ENCODE results near the gene RELN.

The RELN gene

DNA sequence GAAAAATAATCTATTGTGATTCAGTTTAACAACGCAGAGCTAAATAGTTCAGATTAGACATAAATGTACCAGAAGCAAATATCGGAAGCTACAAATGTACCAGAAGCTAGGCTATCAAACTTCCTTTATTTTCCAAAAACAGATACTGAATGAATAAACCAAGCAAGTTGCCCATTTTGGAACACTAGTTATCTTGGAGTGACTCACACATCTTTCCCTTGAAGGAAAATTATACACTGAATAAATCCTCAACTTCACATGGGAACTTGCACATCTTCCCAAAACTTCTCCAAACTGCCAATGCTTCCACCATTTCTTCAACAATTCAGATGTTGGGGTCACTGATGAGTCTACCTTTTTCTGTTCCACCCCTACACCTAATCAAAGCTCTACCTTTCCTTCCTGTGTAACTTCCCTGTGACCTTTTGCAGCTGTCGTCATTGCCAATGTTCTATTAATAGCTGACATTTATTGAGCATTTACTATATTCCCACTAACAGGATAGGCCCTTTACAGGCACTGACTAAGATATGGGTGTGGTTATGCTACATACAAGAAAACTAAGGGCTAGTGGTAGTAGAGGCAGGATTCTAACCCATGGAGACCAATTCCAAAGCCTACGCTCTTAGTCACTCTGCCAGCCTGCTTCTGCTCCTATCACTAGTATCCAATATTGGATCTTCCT lies 22.7 kb downstream of the RELN start:
- no peak for DNase-seq (ENCODE audit: low spot score)
- H3K4me3 ChIP-seq, result no peak overlapping the region
- TF ChIP-seq, protein P1, sequence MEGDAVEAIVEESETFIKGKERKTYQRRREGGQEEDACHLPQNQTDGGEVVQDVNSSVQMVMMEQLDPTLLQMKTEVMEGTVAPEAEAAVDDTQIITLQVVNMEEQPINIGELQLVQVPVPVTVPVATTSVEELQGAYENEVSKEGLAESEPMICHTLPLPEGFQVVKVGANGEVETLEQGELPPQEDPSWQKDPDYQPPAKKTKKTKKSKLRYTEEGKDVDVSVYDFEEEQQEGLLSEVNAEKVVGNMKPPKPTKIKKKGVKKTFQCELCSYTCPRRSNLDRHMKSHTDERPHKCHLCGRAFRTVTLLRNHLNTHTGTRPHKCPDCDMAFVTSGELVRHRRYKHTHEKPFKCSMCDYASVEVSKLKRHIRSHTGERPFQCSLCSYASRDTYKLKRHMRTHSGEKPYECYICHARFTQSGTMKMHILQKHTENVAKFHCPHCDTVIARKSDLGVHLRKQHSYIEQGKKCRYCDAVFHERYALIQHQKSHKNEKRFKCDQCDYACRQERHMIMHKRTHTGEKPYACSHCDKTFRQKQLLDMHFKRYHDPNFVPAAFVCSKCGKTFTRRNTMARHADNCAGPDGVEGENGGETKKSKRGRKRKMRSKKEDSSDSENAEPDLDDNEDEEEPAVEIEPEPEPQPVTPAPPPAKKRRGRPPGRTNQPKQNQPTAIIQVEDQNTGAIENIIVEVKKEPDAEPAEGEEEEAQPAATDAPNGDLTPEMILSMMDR (IDR thresholded peaks at IDR 0.05), result no peak
- H3K27ac ChIP-seq, result no peak overlapping the region

GRCh38 chr7:103964269-103964668 lies 25.2 kb downstream of the RELN start:
- Histone ChIP-seq H3K4me3 (no peak overlapping the region), H3K27ac (no peak overlapping the region)
- TF ChIP-seq, protein P1 (IDR thresholded peaks at IDR 0.05), result no peak
- DNase-seq (ENCODE audit: low spot score), result no peak

DNA sequence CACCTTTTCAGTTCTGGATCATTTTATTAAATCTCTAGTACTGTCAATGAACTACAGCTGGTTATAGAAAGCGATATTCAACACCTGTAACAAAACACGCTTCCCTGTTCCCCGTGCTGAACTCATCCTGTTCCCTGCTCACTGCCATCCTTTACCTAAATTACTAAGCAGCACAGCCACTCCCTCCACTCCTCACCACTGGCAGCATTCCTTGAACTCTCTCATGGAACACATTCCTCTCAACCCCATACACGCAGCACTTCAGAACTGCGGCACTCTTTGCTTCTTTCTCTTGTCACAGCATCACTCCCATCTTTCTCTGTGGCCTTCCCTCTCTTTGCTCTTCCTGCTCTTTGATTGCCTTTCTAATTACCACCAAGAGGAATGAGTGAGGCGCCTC lies 27.4 kb downstream of the RELN start:
- no peak overlapping the region for H3K4me3 ChIP-seq
- DNase-seq (ENCODE audit: low spot score), result no peak
- no peak overlapping the region for H3K27ac ChIP-seq

DNA sequence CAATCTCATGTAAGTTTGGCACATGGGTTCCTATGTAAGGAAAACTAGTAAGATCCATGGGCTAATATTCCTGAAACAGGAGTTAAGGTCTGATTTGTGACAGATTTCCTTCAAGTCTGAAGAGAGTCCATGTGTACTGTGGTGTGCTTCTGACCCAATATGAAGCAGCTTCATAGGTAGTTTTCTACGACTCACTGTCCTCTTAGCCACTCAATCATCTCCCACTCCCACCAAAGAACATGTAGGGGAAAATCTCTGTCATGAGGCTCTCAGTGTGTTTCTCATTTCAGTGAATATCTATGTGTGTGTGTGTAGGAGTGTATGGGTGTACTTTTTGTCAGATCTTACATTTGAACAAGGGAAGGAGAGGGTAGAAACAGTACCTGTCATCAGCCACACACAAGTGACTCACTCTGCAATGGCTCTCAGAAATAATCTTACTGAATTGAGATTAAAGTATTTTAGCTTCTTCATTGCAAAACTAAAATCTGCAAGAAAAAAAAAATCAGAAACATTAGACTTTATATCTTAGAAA lies 31.1 kb downstream of the RELN start:
- TF ChIP-seq, protein P1 (IDR thresholded peaks at IDR 0.05), result no peak
- H3K27ac ChIP-seq, result no peak overlapping the region
- H3K4me3 ChIP-seq, result no peak overlapping the region
- no peak for DNase-seq (ENCODE audit: low spot score)

More for the DNA sequence above, 27.4 kb downstream of the RELN start:
- TF ChIP-seq, protein P1 (IDR thresholded peaks at IDR 0.05), result no peak

GRCh38 chr7:103955985-103956384 lies 33.5 kb downstream of the RELN start:
- Histone ChIP-seq H3K27ac (no peak overlapping the region), H3K4me3 (no peak overlapping the region)
- TF ChIP-seq, protein P1 (IDR thresholded peaks at IDR 0.05), result no peak
- no peak for DNase-seq (ENCODE audit: low spot score)

GRCh38 chr7:103952408-103952807 lies 37.0 kb downstream of the RELN start:
- Histone ChIP-seq H3K27ac (no peak overlapping the region), H3K4me3 (no peak overlapping the region)
- TF ChIP-seq, protein P1 (IDR thresholded peaks at IDR 0.05), result no peak
- DNase-seq (ENCODE audit: low spot score), result no peak

DNA sequence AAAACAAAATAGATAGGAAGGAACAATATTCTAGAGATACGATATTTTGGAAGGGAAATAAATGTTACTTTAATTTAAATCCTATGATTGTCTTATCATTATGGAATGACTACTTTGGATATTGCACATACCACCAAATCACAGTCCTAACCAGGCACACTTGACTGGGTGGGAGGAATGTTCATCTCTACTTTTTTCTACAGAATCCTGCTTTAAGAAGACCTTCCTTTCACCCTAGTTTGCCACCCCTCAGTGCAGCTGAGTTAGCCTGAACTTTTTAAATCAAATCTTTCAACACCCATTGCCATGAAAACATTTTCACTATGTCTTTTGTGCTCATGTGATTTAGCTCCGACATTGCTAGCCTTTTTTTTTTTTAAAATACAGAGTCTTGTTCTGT lies 38.1 kb downstream of the RELN start:
- no peak for DNase-seq (ENCODE audit: low spot score)
- H3K27ac ChIP-seq, result no peak overlapping the region
- TF ChIP-seq, protein P1 (IDR thresholded peaks at IDR 0.05), result no peak
- no peak overlapping the region for H3K4me3 ChIP-seq
